Measurements from ENCODE around the gene C2CD4D.

Gene C2CD4D

DNA sequence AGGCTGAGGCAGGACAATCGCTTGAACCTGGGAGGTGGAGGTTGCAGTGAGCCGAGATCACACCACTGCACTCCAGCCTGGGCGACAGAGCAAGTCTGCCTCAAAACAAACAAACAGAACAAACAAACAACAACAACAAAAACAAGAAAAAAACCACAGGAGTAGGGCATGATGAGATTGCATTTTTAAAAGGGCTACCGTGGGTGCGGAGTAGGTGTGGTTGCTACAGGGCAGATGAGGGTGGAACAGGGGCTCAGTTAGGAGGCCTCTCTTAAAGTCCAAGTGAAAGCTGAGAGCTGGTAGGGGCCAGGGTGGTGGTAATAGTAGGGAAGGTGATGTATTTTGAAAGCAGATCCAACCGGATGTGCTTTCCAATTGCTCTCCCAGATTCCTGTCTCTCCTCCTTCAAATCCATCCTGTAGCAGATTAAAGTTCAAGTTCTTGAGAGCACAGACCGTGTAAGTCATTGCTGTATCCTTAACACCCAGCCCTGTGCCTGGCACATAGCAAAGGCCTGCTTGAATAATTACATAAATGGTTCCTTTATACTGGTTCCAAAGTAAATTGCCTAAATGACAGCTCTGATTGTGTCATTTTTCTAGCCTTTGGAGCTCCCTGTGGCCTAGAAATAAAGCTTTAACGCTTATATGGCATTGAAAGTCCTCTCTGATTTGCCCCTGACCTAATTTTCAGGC lies 30.2 kb downstream of the C2CD4D start:
- DNase-seq (ENCODE audit: low read depth in 2 of 2): no peak

DNA sequence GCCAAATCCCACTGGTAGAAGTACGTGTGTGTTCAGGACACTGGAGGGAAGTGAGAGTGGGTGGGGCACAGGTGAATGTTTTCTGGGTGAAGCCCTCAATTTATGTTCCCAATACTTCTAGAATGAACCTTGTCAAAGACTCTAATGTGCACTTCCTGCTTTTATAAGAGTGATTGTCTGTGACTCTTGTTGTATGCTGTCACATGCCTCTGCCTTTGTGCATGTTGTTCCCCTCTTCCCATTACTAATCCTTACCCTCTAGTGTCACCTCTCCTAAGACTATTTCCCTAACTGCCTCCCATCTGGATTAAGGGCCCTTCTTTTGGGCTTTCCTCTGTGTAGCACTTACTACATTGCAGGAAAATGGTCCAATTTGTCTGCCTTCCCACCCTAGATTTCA lies 31.9 kb downstream of the C2CD4D start:
- no peak for DNase-seq (ENCODE audit: low read depth in 2 of 2)
- TF ChIP-seq, protein P1, sequence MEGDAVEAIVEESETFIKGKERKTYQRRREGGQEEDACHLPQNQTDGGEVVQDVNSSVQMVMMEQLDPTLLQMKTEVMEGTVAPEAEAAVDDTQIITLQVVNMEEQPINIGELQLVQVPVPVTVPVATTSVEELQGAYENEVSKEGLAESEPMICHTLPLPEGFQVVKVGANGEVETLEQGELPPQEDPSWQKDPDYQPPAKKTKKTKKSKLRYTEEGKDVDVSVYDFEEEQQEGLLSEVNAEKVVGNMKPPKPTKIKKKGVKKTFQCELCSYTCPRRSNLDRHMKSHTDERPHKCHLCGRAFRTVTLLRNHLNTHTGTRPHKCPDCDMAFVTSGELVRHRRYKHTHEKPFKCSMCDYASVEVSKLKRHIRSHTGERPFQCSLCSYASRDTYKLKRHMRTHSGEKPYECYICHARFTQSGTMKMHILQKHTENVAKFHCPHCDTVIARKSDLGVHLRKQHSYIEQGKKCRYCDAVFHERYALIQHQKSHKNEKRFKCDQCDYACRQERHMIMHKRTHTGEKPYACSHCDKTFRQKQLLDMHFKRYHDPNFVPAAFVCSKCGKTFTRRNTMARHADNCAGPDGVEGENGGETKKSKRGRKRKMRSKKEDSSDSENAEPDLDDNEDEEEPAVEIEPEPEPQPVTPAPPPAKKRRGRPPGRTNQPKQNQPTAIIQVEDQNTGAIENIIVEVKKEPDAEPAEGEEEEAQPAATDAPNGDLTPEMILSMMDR (IDR thresholded peaks at IDR 0.05; ENCODE audit: low read depth, low read length): no peak
- no peak overlapping the region for H3K4me3 ChIP-seq (replicated peaks in 1 of 2; ENCODE audit: low read depth in 2 of 2, low read length in 2 of 2)

More for the DNA sequence above, 30.2 kb downstream of the C2CD4D start:
- no peak overlapping the region for H3K4me3 ChIP-seq (replicated peaks in 1 of 2; ENCODE audit: low read depth in 2 of 2, low read length in 2 of 2)
- TF ChIP-seq, protein P1 (IDR thresholded peaks at IDR 0.05; ENCODE audit: low read depth, low read length): no peak

DNA sequence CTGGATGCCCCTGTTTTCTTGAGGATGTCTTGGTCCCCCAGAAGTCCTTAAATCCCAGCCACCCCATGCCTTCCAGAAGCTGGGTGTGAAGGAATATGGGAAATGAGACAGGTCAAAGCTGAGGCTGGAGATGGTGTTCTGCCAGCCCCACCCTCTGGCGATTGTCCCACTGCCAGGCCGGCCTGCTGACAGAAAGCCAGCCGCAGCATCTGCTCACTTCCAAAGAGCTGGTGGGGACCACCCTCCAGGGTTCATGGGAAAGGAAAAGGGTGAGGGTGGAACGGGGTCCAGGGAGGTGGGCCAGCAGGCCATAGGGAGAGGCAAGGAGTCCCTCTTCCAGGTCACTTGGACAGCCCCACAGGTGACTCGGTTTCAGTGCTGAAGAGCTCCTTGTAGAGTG lies 32.5 kb downstream of the C2CD4D start:
- TF ChIP-seq, protein P1 (IDR thresholded peaks at IDR 0.05; ENCODE audit: low read depth, low read length): no peak
- DNase-seq (ENCODE audit: low read depth in 2 of 2): no peak
- H3K4me3 ChIP-seq (replicated peaks in 1 of 2; ENCODE audit: low read depth in 2 of 2, low read length in 2 of 2): no peak overlapping the region

DNA sequence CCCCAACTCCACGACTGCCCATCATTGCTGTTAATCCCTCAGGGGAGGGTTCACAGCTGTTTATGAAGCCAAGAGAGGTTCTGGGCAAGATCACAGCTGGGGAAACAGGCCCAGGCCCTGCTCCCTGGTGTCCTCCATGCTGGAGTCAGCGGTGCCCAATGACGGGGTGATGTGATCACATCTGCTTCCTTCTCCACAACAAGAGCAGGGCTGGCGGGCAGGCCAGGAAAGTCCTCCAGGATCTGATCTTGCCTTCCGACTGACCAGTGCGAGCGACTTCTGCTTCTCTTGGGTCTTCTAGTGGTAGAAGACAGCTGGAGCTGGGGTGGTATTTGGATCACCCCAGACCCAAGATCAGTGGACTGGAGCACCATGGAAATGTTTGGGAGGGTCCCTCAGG lies 33.5 kb downstream of the C2CD4D start:
- DNase-seq (ENCODE audit: low read depth in 2 of 2): no peak
- H3K4me3 ChIP-seq (replicated peaks in 1 of 2; ENCODE audit: low read depth in 2 of 2, low read length in 2 of 2): no peak overlapping the region
- TF ChIP-seq, protein P1 (IDR thresholded peaks at IDR 0.05; ENCODE audit: low read depth, low read length): no peak

DNA sequence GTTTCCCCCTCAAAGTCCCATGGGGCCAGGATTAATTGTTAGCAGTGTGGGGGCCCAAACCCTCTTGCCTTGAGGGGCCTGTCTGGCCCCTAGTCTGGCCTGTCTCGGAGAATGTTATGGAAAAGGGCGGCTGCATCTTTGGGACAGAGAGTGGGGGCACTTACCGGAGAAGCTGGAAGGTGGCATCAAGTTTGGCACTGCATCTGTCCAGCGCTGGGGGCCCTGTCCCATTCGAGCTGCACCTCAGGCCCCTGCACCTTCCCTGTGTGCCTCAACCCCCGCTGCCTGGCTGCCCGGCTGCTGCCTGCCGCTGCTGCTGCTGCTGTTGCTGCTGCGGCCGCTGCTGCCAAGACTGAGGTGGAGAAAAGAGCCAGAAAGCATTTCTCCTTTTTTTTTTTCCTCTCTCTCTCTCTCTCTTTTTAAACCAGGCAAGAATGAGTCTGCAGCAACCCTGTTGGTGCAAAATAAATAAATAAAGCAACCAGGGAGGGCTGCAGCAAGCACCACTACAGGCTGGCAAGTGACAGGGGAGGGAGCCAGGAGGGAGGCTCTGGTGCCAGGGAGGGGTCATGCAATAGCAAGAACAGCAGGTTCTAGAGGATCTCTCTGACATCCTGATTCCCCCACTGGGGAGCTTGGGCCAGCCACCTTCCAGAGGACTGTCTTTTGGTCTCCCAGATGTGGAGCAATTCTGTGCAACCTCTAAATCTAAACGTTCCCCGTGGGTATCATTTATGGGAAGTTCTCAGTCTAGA lies 34.4 kb downstream of the C2CD4D start, which contains the start of gene LINGO4:
Gene LINGO4 (minus strand): TSS at position 354 of the 755 bp plus-strand sequence. CDS start 2,715 bp downstream, outside the sequence.
- TF ChIP-seq, protein P1 (IDR thresholded peaks at IDR 0.05; ENCODE audit: low read depth, low read length): no peak
- no peak within 1 kb of the TSS for H3K4me3 ChIP-seq (replicated peaks in 1 of 2; ENCODE audit: low read depth in 2 of 2, low read length in 2 of 2)
- no peak for DNase-seq (ENCODE audit: low read depth in 2 of 2)

DNA sequence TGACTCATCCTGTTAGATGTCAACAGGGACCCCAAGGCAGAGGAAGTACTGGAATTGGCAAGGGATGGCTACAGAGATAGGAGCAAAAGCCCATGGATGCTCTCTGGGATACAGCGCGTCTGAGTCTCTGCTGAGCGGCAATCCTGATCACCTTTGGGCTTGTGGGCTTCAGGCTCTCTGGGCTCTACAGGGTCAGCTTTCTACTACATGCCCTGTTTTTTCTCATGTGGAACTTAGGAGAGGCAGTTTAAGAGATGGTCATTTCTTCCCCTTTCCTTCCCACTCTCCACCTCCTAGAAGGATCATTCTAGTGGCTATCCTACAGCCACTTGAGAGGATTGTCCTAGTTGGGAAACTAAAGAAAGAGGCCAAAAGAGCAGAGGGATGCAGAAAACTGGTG lies 35.7 kb downstream of the C2CD4D start:
- H3K4me3 ChIP-seq (replicated peaks in 1 of 2; ENCODE audit: low read depth in 2 of 2, low read length in 2 of 2): no peak overlapping the region
- DNase-seq (ENCODE audit: low read depth in 2 of 2): no peak
- TF ChIP-seq, protein P1 (IDR thresholded peaks at IDR 0.05; ENCODE audit: low read depth, low read length): no peak

Data from cardiac fibroblast (primary cell).